K562 (cell line): ENCODE results near the gene TTLL3. TPM values are rescaled to one million over a fixed set of nuclear protein-coding genes. Genes with fewer than 3 reads are reported as not detected.
A peak's percentile ranks its signal among the peaks of the same experiment; 100 is the strongest.
"Not testable (repeated sequence)": the region's sequence is repeated elsewhere in the genome, so short reads cannot be mapped to it uniquely, and the experiment has no call there.

ENCODE experiments used
- ATAC-seq: fragments of 200-7000 bp; cut with Tn5 transposase; 3 replicates; pipeline ENCODE4 v1.9.1; 2020; ENCODE audit warnings: moderate library complexity
- BruUV-seq: library from RNA; stranded (reverse); fragments of 400-500 nt; replicated peaks from 2 replicates; lab custom pipeline; 2021; lab: Mats Ljungman, UMichigan
- CTCF ChIA-PET: fragments of 300-600 bp; formaldehyde crosslinking; extraction: SDS; loops from one replicate; lab custom pipeline; 2021; ENCODE audit warnings: low intra/inter-chr PET ratio; lab: Yijun Ruan, JAX
- POLR2A ChIA-PET: fragments of 300-600, 350-650 bp; sonication (Branson Sonifier 250); formaldehyde crosslinking; extraction: SDS; loops from one replicate; lab custom pipeline; 2021; ENCODE audit warnings: antibody characterized with exemption, inconsistent platforms; lab: Yijun Ruan, JAX
- DNase-seq, 4 experiments: peaks; one replicate each; pipeline versions ENCODE4 v3.0.0 to v3.0.0-alpha.2; 2011 to 2018; ENCODE audit warnings: low spot score in 3 of 4, mixed read lengths in 3 of 4; ENCODE audit errors: extremely low read depth in 1 of 4
- FAIRE-seq: peaks from 2 replicates; lab custom pipeline; 2011; peaks lifted over from hg19 to GRCh38; lab: Jason Lieb, UNC
- H2AFZ ChIP-seq: 2 replicates; pipeline ENCODE4 v1.6.0; 2011; ENCODE audit warnings: low read depth, low read length, control low read depth, inconsistent platforms
- H3K27ac ChIP-seq: fragments of 200-600 bp; 3 replicates; pipeline ENCODE4 v1.8.0; 2011; ENCODE audit warnings: low read depth, mild to moderate bottlenecking, control low read depth, inconsistent platforms, low read length, moderate library complexity, mixed read lengths; ENCODE audit errors: extremely low read depth
- H3K27me3 ChIP-seq, 2 experiments: fragments of 300-600 bp in 1 of 2; 2 replicates in 1 of 2; 3 replicates in 1 of 2; pipeline versions ENCODE4 v1.6.0 to v1.8.0; 2011; ENCODE audit warnings: inconsistent platforms in 2 of 2, low read length in 2 of 2, mild to moderate bottlenecking in 1 of 2, mixed read lengths in 1 of 2, moderate library complexity in 1 of 2; ENCODE audit not compliant: control insufficient read depth in 2 of 2, insufficient read depth in 2 of 2
- H3K36me3 ChIP-seq: fragments of 300-600 bp; 3 replicates; pipeline ENCODE4 v1.8.0; 2011; ENCODE audit warnings: mild to moderate bottlenecking, low read length, inconsistent platforms; ENCODE audit not compliant: control insufficient read depth, insufficient read depth
- H3K4me1 ChIP-seq, 2 experiments: fragments of 200-600 bp in 1 of 2; replicated peaks in 1 of 2; 2 replicates in 1 of 2; 3 replicates in 1 of 2; pipeline versions ENCODE4 v1.5.1 to v1.8.0; 2011; ENCODE audit warnings: inconsistent platforms in 2 of 2, low read length in 2 of 2, mild to moderate bottlenecking in 1 of 2, mixed read lengths in 1 of 2, moderate library complexity in 1 of 2; ENCODE audit not compliant: control insufficient read depth in 2 of 2, insufficient read depth in 2 of 2
- H3K4me2 ChIP-seq: 2 replicates; pipeline ENCODE4 v1.6.1; 2011; ENCODE audit warnings: low read length, control low read depth, inconsistent platforms, mixed read lengths; ENCODE audit not compliant: insufficient read depth
- H3K4me3 ChIP-seq: fragments of 200-600 bp; sonication (generic), shearing (Covaris generic); 2 replicates; pipeline ENCODE4 v1.5.1; 2016; ENCODE audit warnings: control low read depth, inconsistent platforms
- H3K79me2 ChIP-seq: fragments of 200-600 bp; 3 replicates; pipeline ENCODE4 v1.8.0; 2011; ENCODE audit warnings: low read length, inconsistent platforms; ENCODE audit not compliant: control insufficient read depth, insufficient read depth
- H3K9ac ChIP-seq, 2 experiments: 2 replicates each; pipeline versions ENCODE4 v1.6.0 to v1.6.1; 2011; ENCODE audit warnings: low read depth in 2 of 2, low read length in 2 of 2, control low read depth in 1 of 2, inconsistent platforms in 1 of 2, mild to moderate bottlenecking in 1 of 2, mixed read lengths in 1 of 2; ENCODE audit not compliant: insufficient read depth in 1 of 2
- H3K9me1 ChIP-seq: one replicate; pipeline ENCODE4 v1.6.0; 2011; ENCODE audit warnings: inconsistent platforms, mild to moderate bottlenecking, low read length, moderate library complexity; ENCODE audit not compliant: control insufficient read depth, insufficient read depth
- H3K9me3 ChIP-seq: replicated peaks from 2 replicates; pipeline ENCODE4 v1.5.1; 2011; ENCODE audit warnings: low read depth, low read length, inconsistent platforms; ENCODE audit not compliant: control insufficient read depth, insufficient read depth
- H4K20me1 ChIP-seq: replicated peaks from 2 replicates; pipeline ENCODE4 v1.6.1; 2011; ENCODE audit warnings: low read length, inconsistent platforms, mixed read lengths; ENCODE audit not compliant: control insufficient read depth, insufficient read depth
- ADNP ChIP-seq: fragments of 200-800 bp; sonication (Bioruptor generic); IDR thresholded peaks from 2 replicates; pipeline ENCODE4 v1.6.1; 2016; ENCODE audit warnings: missing genetic modification characterization, missing compliant biosample characterization
- CBFA2T2 ChIP-seq: fragments of 450-650 bp; conservative IDR thresholded peaks from 2 replicates; pipeline ENCODE4 v1.6.1; 2017; ENCODE audit warnings: mild to moderate bottlenecking
- CBFA2T3 ChIP-seq: fragments of 450-650 bp; IDR thresholded peaks from 2 replicates; pipeline ENCODE4 v1.6.1; 2017
- E2F3 ChIP-seq: fragments of 250-450 bp; sonication (Bioruptor Pico); IDR thresholded peaks from 2 replicates; pipeline ENCODE4 v1.4.0; 2020; ENCODE audit warnings: mild to moderate bottlenecking
- NR2F6 ChIP-seq: fragments of 450-650 bp; formaldehyde crosslinking; IDR thresholded peaks from 2 replicates; pipeline ENCODE4 v1.4.0; 2020; ENCODE audit warnings: mild to moderate bottlenecking
- POLR3A ChIP-seq: IDR thresholded peaks from 2 replicates; pipeline ENCODE4 v1.6.1; 2011; ENCODE audit warnings: borderline replicate concordance, mild to moderate bottlenecking, moderate library complexity; ENCODE audit not compliant: insufficient read length, insufficient read depth; ENCODE audit errors: extremely low read depth
- PURB ChIP-seq: sonication (generic); formaldehyde crosslinking; IDR thresholded peaks from 2 replicates; pipeline ENCODE4 v1.9.0; 2021; ENCODE audit warnings: low read depth, mild to moderate bottlenecking, missing genetic modification reagents
- ZNF24 ChIP-seq: fragments of 450-650 bp; IDR thresholded peaks from 2 replicates; pipeline ENCODE4 v1.6.1; 2016
- WGBS: fragments of 100-300 bp; shearing (Covaris generic); methylation state at CpG from one replicate; pipeline ENCODE4 v1.1.6; 2016; ENCODE audit warnings: low coverage, mixed read lengths; ENCODE audit not compliant: insufficient coverage; ENCODE audit errors: missing lambda C conversion rate; 5-methylcytosine and 5-hydroxymethylcytosine counted together
- in situ Hi-C: fragments of 300-500 bp; cut with MboI; formaldehyde crosslinking; loops from 4 replicates; pipeline ENCODE4 v1.15.0; 2018; ENCODE audit warnings: inconsistent platforms, mixed read lengths
- intact Hi-C: fragments of 100-400 bp; cut with micrococcal nuclease; formaldehyde crosslinking; loops from 2 replicates; pipeline ENCODE4 v1.14.2; 2022
- polyA plus RNA-seq, 8 experiments: library from polyadenylated mRNA; depleted of rRNA in 4 of 8; stranded (reverse) in 5 of 8; unstranded in 3 of 8; fragments of >200 nt; fragmentation: Nextera tagmentation in 2 of 8; fragmentation: Illumina TruSeq in 1 of 8; extraction: Ambion mirVana in 2 of 8; extraction: Trizol in 1 of 8; gene quantifications; 2 replicates each; pipeline versions ENCODE4 v1.2.1 to v1.2.3, GENCODE V29; 2011 to 2014; ENCODE audit warnings: inconsistent platforms in 1 of 8, missing spikeins in 1 of 8
- total RNA-seq, 7 experiments: library from RNA; depleted of rRNA in 6 of 7; stranded (reverse); fragments of >200 nt in 6 of 7; fragmentation: Illumina TruSeq in 2 of 7; extraction: Trizol in 2 of 7; gene quantifications; 2 replicates each; pipeline versions ENCODE4 v1.2.1 to v1.2.3, GENCODE V29; 2011 to 2021; ENCODE audit warnings: low replicate concordance in 1 of 7
- TF ChIP-seq, protein P1 (sequence below): sonication (generic); formaldehyde crosslinking; IDR thresholded peaks from 2 replicates; pipeline ENCODE4 v1.4.0; 2020; ENCODE audit warnings: mild to moderate bottlenecking, missing genetic modification reagents
- TF ChIP-seq, protein P2 (sequence below): fragments of 250-450 bp; sonication (Bioruptor Pico); IDR thresholded peaks from 2 replicates; pipeline ENCODE4 v1.8.0; 2022; ENCODE audit warnings: inconsistent platforms
- TF ChIP-seq, protein P3 (sequence below): fragments of 450-650 bp; IDR thresholded peaks from 2 replicates; pipeline ENCODE4 v1.6.1; 2016; ENCODE audit warnings: missing biosample characterization, missing genetic modification characterization

The TTLL3 gene
- total and polyA plus RNA-seq, 9 of the 15 experiments (the other 6 are each of a cell fraction or from before 2014, with no cell fraction given): 8.9 to 106 (median 33.2) TPM

DNA sequence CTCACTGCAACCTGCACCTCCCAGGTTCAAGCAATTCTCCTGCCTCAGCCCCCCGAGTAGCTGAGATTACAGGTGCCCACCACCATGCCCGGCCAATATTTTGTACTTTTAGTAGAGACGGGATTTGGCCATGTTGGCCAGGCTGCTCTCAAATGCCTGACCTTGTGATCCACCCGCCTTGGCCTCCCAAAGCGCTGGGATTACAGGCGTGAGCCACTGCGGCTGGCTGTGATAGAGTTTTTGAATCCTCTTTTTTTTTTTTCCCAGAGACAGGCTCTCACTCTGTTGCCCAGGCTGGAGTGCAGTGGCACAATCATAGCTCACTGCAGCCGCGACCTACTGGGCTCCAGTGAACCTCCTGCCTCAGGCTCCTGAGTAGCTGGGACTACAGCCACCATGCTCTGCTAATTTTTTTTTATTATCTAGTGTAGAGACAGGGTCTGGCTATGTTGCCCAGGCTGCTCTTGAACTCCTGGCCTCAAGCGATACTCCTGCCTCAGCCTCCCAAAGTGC is 55.1 kb downstream of the TTLL3 start:
- H3K36me3 ChIP-seq, H3K27me3 ChIP-seq, H3K4me2 ChIP-seq, ATAC-seq, H3K9me3 ChIP-seq, BruUV-seq, H3K4me3 ChIP-seq, DNase-seq, intact Hi-C loops, H3K9me1 ChIP-seq, H3K79me2 ChIP-seq, H4K20me1 ChIP-seq, H3K27ac ChIP-seq, in situ Hi-C loops, FAIRE-seq, H2AFZ ChIP-seq: not testable (repeated sequence)
- CTCF ChIA-PET: interaction anchor here (1.0 kb wide), 1 partner anchor 176 kb away, joined by 3 read pairs; no protein-coding TSS in a partner anchor
- WGBS: 71% methylated on average over 10 of the region's 10 CpGs
- Histone ChIP-seq H3K9ac (peak overlapping the region in 1 of 2 experiments; percentile 36; a peak in 2 of 4 replicates), H3K4me1 (peaks cover 6 to 24% of the 10 kb centered on the region in 2 experiments; a peak in 4 of 5 replicates)
- POLR2A ChIA-PET: interaction anchor here (0.6 to 1.2 kb wide), 2 partner anchors 61 to 498 kb away, joined by 3 to 4 read pairs; no protein-coding TSS in a partner anchor

DNA sequence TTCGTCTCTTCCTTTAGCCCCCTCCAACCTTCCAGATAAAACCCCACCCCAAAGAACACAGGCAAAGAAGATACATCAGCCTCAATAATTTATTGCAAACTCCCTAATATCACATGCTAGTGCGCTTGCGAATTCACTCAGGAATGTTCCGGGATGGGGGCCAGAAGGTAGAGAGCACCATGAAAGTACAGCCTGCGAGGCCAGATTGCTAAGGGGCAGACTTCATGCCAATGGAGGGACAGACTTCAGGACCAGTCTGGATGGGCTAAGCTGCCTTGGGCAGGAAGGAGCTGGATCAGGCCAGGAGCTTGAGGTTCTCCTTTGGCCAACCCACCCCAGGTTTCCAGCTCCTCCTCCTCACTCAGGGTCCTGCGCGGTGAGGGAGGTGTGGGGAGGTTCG is 56.6 kb downstream of the TTLL3 start:
- H2AFZ ChIP-seq: no peak overlapping the region
- ChIA-PET POLR2A (interaction anchor here (0.8 to 1.1 kb wide), 3 partner anchors 10 to 31 kb away, joined by 3 read pairs; no protein-coding TSS in a partner anchor), CTCF (no interaction called here)
- no peaks in the 10 kb centered on the region for H4K20me1 ChIP-seq
- FAIRE-seq (no peak), ATAC-seq (no peak), DNase-seq (no peak)
- in situ Hi-C loops: no loop called here
- BruUV-seq: no TSS peak
- no peak overlapping the region for H3K4me2 ChIP-seq
- H3K4me3 ChIP-seq: no peak overlapping the region
- intact Hi-C loops: no loop called here
- H3K36me3 ChIP-seq: no peaks in the 10 kb centered on the region
- no peak overlapping the region for H3K27ac ChIP-seq
- H3K9ac ChIP-seq: 0 out of 4 replicates have a peak overlapping the region, but pooled peaks of 1 of the 2 experiments have one; percentile 27
- H3K9me1 ChIP-seq: no peaks in the 10 kb centered on the region
- H3K4me1 ChIP-seq: peaks cover 6 to 24% of the 10 kb centered on the region in 2 experiments; a peak in 4 of 5 replicates
- H3K9me3 ChIP-seq: no peaks in the 10 kb centered on the region
- H3K27me3 ChIP-seq: no peaks in the 10 kb centered on the region
- 53% methylated on average over 8 of the region's 8 CpGs for WGBS
- H3K79me2 ChIP-seq: no peaks in the 10 kb centered on the region
- TF ChIP-seq CBFA2T3 (no peak), E2F3 (no peak), ADNP (tag) (no peak), ZNF24 (no peak), CBFA2T2 (no peak), NR2F6 (CRISPR knock-in tag) (no peak), POLR3A (no peak), PURB (CRISPR knock-in tag) (no peak)
- TF ChIP-seq, protein P1, sequence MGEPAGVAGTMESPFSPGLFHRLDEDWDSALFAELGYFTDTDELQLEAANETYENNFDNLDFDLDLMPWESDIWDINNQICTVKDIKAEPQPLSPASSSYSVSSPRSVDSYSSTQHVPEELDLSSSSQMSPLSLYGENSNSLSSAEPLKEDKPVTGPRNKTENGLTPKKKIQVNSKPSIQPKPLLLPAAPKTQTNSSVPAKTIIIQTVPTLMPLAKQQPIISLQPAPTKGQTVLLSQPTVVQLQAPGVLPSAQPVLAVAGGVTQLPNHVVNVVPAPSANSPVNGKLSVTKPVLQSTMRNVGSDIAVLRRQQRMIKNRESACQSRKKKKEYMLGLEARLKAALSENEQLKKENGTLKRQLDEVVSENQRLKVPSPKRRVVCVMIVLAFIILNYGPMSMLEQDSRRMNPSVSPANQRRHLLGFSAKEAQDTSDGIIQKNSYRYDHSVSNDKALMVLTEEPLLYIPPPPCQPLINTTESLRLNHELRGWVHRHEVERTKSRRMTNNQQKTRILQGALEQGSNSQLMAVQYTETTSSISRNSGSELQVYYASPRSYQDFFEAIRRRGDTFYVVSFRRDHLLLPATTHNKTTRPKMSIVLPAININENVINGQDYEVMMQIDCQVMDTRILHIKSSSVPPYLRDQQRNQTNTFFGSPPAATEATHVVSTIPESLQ: no peak
- TF ChIP-seq, protein P2, sequence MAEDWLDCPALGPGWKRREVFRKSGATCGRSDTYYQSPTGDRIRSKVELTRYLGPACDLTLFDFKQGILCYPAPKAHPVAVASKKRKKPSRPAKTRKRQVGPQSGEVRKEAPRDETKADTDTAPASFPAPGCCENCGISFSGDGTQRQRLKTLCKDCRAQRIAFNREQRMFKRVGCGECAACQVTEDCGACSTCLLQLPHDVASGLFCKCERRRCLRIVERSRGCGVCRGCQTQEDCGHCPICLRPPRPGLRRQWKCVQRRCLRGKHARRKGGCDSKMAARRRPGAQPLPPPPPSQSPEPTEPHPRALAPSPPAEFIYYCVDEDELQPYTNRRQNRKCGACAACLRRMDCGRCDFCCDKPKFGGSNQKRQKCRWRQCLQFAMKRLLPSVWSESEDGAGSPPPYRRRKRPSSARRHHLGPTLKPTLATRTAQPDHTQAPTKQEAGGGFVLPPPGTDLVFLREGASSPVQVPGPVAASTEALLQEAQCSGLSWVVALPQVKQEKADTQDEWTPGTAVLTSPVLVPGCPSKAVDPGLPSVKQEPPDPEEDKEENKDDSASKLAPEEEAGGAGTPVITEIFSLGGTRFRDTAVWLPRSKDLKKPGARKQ (CRISPR knock-in tag): no peak
- TF ChIP-seq, protein P3, sequence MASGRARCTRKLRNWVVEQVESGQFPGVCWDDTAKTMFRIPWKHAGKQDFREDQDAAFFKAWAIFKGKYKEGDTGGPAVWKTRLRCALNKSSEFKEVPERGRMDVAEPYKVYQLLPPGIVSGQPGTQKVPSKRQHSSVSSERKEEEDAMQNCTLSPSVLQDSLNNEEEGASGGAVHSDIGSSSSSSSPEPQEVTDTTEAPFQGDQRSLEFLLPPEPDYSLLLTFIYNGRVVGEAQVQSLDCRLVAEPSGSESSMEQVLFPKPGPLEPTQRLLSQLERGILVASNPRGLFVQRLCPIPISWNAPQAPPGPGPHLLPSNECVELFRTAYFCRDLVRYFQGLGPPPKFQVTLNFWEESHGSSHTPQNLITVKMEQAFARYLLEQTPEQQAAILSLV (tag): no peak
